HG02973 (cell line): ENCODE results near the gene MIAT.
"Not testable (repeated sequence)": the region's sequence is repeated elsewhere in the genome, so short reads cannot be mapped to it uniquely, and the experiment has no call there.

Source experiments
- ATAC-seq: cut with Tn5 transposase; IDR thresholded peaks from one replicate; pipeline ENCODE4 v1.9.1; 2021; ENCODE audit warnings: moderate library complexity; ENCODE audit not compliant: unreplicated experiment

MIAT gene

DNA sequence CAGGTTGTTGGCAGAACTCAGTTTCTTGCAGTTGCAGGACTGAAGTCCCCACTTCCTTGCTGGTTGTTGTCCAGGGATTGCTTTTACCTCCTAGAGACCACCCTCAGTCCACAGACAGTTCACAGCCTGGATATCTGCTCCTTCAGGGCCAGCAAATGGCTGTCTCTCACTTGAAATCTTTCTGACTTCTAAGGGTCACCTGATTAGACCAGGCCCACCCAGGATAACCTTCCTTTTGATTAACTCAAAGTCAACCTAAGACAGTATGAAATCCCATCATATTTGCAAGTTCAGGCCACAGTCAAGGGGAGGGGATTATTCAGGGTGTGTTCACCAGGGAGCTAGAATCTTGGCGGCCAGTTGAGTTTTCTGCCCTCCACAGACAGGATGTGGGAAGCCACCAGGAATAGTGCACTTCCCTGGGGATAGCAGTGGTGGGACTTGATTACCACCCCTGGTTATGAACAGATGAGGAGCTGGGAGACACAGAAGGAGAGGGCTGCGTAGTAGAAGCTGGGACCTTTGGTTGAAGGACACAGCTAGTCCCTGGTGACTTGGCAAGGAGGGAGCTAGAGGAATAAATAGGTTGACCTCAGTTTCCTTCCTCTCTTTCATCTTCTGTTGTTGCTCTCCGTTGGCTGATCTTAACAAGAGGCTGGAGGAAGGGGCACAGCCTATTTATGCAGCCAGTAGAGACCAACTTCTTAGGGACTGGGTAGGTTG, 33.4 kb downstream of the MIAT start:
- no peak for ATAC-seq

DNA sequence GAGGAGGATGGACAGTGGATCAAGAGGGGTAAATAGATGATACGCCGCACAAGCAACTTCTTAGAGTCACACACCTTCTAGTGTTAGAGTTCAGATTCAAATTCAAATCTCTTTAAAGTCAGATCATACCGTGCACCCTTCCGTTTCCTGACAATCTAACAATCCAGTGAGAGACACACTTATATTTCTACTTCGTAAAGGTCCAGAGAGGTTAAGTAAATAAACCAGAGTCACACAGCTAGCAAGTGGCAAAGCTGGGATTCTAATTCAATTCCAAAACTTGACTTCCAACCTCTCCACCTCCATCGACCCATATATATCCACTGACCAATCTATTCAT, 34.0 kb downstream of the MIAT start:
- no peak for ATAC-seq

DNA sequence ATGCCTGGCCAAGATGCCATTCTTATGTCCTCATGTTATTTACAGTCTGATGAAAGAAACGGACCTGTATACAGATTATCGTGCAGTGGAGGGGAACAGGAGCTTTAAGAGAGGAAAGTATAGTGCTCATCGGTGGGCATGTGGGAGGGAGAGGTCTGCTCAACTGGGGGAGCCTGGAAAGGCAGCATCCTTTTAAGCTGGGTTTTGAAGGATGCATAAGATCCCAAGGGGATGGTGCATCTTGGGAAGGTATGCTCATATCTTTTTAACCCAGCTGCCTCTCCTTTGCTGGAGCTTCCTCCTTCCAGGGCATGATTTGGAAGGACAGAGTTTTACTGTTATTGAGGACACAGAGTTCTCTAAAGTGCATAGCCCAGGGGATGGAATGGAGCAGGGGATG, 34.8 kb downstream of the MIAT start:
- ATAC-seq: no peak

DNA sequence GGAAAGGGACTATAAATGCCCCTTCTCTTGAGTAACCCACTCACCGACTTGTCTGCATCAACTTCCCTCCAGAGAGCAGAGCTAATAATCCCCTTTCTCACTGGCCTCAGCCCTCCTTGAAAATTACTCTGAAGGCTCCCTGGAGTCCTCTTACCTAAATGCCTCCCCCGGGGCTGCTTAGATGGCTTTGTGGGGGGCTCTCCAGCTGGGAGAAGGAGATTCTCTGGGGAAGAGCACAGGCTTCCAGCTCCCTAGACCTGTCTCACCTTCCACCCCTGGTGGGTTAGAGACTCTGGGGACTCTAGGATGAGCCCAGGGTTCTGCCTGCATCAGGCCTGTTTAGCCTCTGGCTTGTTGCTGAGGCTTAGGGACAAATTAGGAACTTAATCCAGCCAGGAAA, 39.8 kb downstream of the MIAT start:
- no peak for ATAC-seq

DNA sequence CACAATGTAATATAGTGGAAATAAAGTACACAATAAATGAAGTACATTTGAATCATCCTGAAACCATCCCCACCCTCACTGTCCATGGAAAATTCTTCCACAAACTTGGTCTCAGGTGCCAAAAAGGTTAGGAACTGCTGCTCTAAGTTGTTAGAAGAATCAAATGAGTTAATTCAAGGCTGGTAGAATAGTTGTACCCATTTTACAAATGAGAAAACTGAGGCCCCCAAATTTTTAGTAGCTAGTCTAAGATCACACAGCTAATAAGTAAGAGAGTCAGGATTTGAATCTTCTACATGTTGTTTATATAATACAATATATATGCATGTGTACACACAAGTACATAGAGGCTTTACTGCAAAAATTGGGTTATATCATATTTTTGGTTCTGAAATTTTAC, 43.1 kb downstream of the MIAT start:
- no peak for ATAC-seq

DNA sequence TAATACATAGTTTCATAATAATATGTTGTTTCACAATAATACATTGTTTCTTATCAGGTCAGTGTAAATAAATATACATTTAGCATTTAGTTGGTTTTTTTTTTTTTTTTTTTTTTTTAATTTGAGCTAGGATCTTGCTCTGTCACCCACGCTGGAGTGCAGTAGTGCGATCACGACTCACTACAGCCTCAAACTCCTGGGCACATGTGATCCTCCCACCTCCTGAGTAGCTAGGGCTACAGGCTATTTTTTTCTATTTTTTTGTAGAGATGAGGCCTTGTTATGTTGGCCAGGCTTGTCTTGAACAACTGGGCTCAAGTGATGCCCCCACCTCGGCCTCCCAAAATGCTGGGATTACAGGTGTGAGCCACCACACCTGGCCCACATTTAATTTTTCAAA, 43.5 kb downstream of the MIAT start:
- no peak for ATAC-seq

DNA sequence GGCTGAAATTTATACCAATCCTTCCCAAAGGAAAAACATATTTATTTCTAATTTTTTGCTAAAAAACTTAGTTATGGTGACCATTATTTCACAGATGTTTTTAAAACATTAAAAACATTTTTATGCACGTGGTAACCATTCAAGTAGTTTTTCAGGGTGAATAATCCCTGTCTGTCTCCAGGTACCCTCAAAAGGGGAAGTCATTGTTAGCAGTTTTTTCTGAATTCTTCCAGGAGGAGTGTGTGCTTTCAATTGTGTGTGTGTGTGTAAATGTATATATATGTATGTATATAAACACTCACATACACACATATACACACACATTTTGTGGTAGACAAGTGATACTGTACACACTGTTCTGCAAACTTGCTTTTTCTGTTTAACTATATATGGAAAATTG, 43.9 kb downstream of the MIAT start:
- ATAC-seq: no peak

DNA sequence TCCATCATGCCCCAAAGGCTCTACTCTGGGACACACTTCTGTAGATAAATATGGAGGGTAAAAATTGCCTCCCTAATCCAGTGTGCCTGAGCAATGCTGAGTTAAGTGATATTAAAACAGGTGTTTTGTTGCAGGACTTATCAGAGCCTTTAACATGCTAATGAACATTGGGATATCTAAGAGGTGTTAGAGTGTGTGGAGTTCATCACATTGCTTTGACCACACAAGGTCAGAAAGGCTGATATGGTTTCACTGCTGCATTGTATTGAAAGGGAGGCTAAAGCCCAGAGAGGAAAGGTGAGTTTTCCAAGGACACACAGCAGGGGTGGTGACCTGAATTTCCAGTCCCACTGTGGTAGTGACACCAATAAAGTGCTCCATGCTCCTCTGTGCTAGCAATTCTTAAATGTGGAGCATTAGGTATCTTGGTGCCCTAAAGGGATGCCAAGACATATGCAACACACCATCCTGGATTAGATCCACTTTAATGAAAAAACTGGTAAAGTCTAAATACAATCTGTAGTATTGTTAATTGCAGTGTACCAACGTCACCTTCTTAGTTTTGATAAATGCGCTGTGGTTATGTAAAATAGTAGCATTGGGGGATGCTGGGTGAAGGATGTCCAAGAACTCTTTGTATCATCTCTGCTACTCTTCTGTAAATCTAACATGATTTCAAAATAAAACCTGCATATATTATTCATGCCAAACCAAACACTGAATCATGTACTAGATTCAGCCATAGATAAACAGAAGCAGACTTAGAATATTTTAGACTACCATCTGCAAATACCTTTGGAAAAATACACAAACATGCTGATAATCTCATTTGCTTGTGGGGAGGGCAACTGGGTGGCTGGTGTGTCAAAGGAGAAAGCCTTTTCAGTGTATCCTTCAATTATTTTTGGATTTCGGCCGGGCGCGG, 45.8 kb downstream of the MIAT start:
- no peak for ATAC-seq

DNA sequence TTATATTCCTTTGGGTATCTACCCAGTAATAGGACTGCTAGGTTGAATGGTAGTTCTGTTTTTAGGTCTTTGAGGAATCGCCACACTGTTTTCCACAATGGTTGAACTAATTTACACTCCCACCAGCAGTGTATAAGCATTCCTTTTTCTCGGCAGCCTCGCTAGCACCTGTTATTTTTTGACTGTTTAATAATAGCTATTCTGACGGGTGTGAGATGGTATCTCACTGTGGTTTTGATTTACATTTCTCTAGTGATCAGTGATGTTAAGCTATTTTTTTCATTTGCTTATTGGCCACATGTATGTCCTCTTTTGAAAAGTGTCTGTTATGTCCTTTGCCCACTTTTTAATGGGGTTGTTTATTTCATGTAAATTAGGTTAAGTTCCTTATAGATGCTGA, 48.0 kb downstream of the MIAT start:
- not testable (repeated sequence) for ATAC-seq

DNA sequence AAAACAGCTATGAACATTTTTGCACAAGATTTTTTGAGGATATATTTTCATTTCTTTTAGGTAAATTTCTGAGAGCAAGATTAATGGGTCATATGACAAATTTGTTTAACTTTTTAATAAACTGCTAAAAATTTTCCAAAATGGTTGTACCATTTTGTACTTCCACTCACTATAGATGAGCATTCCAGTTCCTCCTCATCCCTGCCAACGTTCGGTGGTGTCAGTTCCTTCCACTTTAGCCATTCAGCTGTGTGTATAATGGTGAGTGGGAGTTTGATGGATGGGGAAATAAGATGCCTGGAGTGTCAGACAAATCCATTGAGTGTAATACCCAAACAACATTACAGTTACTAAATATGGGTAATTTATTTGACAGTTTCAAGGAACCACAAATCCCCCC, 49.7 kb downstream of the MIAT start:
- ATAC-seq: no peak

DNA sequence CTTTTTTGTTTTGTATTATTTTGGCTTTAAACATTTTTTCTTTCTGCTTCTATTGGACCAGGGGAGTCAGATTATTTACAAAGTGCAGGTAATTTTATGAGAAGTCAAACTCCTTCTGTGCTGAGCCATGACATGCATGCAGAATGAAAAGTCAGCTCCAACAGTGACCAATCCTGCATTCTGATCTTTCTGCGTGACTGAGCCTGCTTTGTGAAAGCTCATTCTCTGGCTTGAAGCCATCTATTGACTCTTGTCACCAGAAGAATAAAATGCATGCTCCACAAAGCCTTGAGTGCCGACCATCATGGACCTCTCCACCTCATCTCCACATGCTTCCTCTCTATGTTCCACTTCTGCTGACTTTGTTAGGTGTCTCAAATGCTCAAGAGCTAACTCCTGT, 50.2 kb downstream of the MIAT start:
- no peak for ATAC-seq

DNA sequence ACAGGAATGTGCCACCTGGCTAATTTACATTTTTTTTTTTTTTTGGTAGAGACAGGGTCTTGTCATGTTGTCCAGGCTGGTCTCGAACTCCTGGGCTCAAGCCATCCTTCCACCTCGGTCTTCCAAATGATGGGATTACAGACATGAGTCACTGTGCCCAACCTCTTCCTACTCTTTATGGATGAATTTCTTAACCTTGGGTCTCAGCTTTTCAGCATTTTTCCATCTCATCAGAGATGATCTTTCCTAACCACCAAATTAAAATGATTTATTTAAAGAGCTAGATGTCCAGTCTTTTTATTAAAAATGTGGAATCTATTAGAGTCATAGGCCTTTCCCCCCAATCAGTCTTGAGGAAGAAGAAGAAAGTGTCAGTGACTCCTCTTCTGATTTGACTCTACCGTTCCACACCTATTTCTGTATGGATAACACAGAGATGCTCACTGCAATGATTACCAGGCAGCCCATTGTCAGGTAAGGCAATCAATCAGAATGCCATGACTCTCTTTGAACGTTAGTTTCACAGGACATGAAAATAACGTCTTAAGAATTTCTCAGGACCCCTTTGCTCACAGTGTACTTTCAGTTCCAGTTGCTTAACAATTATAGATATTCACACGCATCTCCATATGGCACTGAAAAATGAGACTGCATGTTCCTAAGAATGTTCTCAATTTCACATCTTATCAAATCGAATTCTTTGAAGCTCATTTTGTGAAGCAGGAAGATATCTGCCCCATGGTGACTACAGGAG, 51.0 kb downstream of the MIAT start:
- ATAC-seq: no peak

DNA sequence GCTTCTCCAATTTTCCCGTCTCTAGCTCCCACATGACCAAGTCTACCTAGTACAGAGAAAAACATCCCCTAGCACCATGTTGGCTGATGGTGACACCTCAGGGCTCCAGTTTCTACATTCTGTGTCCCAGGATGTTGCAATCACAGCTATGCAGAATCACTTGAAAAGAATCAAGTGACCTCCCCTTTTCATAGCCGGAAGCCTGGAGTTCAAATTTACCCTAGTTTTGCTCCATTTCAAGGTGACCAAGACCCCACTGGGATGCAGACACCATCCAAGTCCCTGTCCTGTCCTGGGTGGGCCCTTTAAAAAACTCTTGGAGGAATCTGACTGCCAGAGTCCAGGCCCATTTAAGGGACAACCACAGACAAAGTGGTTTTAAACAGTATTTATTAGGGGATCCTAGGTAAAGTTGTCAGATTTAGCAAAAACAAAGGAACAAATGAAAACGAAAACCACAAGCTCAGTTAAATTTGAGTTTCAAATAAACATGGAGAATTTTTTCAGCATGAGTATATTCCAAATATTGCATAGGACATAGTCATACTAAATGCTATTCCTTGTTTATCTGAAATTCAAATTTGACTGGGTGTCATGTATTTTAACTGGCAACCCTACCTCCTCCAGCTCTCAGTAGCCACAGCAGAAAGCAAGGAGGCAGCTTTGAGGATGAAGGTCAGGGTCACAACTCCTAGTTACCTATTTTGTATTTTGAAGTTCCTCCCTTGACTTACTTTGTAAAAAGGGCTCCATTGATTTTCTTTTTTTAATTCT, 52.4 kb downstream of the MIAT start:
- ATAC-seq: no peak

DNA sequence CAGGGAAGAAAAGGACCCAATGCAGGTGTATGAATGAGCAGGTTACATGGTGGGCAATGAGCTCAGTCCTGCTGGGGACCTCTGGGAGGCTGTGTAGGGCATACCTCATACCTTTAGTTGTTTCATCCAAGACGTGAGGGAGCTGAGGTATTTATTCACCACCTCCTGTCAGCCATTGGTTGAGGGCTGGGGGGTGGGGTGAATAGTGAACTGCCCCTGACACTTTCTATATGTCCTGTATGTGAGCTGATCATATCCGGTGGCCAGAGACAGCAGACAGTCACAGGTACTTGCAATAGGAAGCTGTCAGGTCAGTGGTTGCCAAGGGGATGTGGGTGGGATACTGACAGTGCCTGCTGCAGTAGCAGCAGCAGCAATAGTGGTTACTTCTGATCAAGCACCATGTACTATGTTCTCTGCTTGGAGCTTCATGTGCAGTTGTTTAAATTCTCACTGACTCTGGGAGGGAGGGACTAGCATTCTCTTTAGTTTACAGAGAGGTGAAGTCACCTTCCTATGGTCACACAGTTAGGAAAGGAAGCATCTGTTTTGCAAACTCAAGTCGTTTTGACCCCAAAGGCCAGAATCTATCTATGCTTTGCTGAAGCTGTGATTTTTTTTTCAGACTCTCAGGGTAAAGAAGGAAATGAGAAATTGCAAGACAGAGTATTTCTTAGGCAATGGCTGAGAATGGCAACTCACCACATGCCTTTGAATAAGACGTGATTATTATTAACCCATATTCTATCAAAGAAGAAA, 54.0 kb downstream of the MIAT start:
- no peak for ATAC-seq

DNA sequence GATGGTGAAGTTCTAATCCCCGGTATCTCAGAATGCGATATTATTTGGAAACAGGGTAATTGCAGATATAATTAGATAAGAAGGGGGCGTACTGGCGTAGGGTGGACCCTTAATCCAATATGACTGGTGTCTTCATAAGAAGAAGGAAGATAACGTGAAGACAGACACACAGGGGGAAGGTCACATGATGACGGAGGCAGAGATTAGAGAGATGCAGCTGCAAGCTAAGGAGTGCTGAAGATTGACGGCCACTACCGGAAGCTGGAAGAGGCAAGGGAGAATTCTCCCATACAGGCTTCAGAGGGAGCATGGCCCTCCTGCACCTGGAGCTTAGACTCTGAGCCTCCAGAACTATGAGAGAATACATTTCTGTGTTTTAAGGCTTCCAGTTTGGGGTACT, 54.8 kb downstream of the MIAT start:
- no peak for ATAC-seq

DNA sequence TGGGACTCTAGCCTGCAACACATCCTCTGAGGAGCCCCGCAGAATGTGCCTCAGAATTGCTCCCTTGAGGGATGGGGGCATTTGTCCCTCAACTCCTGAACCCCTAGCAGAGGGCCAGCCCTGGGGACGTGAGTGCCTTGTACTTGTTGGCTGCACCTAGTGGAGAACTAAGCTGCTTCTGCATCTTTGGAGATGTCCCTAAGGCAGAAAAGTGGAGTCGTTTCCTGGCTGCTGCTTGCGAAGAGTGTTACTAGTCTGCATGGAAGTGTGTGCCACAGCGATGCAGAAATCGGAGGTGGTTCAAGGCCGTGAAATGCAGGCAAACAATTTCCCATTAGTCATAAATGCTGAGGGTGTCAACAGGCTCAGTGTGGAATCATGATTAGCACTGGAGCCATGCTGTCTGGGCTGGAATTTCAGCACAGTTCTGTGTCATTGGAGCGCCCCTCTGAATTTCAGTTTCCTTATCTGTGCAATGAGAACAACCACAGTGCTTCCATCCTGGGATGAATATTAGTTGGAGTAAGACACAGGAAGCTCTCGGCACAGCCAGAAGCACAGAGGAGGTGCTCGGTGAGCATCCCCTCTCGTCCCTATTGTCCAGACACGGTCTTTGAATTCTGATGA, 56.5 kb downstream of the MIAT start:
- no peak for ATAC-seq

DNA sequence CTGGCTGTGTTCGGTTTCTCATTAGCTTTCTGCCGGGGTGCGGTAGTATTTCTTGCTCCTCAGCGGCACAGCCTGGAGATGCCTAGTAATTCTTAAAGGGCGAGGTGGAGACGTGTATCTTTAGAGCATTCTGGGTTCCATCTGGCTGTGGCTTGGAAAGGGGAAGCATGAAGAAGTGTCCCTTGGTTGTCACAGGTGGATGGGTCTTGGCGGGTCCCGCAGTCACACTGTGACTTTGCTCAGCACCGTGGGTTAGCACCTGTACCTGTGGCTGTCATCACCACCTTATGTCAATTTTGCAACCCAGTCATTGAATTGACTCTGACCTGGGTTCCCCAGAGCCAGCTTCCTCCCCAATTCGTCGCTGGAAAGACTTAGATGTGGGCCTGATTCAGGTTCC, 57.6 kb downstream of the MIAT start:
- no peak for ATAC-seq

DNA sequence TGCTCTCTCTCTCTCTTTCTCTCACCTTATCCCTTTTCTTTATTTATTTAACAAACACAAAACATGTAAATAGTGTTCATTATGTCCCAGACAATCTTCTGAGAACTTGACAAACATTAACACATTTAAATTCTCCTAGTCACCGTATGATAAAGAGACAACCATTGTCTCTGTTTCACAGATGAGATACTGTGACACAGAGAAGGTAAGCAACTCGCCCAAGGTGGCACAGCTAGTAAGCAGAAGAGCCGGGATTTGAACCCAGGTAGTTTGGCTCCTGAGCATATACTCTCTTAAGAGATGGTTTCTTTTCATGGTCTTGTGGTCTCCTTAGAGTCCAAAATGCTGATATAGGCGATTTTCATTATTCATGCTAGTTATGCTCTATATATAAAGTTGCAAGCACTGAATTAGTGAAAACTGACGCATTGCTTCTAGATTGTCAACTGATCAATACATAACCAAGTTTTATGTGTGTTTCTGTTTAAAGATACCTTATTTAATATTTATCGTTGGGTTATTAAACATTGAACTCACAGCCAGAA, 58.1 kb downstream of the MIAT start:
- ATAC-seq: no peak

DNA sequence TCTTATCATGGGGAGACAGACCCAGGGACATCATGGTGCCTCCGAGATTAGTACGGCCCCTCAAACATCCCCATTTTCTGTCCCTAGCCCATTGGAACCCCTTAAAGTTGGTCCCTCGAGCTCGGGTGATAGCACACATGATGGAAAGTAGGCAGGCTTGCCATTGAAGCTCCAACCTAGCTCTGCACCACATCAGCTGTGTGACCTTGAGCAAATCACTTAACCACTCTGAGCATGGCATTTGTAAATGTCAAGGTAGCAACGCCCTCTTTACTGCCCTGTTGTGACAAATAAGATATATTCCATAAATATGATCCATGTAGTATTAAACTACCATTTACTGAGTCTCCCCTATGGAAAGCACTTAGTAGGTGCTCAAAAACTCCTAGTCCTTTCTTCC, 61.1 kb downstream of the MIAT start:
- no peak for ATAC-seq

DNA sequence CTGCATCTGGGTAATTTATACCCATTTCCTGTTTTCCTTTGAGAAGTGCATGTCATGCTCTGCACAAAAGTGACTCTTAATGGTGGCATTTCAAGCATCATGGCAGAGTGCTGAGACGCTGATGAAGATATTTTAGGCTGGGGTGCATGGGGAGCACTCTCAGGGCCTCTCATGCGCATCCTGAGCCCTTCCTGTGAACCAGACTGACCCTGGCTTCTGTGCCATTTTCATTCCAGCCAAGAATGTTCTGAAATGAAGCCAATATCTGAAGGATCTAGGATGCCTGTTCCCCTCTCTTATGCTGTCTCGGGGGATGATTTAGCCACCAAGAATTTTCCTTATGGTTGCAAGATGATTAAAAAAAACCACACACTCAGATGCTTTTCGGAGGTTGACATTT, 61.5 kb downstream of the MIAT start:
- no peak for ATAC-seq
